Neural crest cell (in vitro differentiated cells): ENCODE results near the gene MRS2. TPM values are rescaled to one million over a fixed set of nuclear protein-coding genes. Genes with fewer than 3 reads are reported as not detected.

Source experiments
- DNase-seq: peaks from one replicate; pipeline ENCODE4 v3.0.0; 2021; ENCODE audit warnings: low read depth, mixed read lengths, low spot score
- H3K27ac Mint-ChIP-seq: one replicate; pipeline ENCODE4 v1.8.0; 2021; ENCODE audit warnings: mild to moderate bottlenecking, mixed read lengths; ENCODE audit not compliant: unreplicated experiment
- H3K27me3 Mint-ChIP-seq: 2 replicates; pipeline ENCODE4 v1.8.0; 2021; ENCODE audit warnings: low read depth, mild to moderate bottlenecking, mixed read lengths
- H3K36me3 Mint-ChIP-seq: 2 replicates; pipeline ENCODE4 v1.8.0; 2021; ENCODE audit warnings: low read depth, mild to moderate bottlenecking, mixed read lengths
- H3K4me1 Mint-ChIP-seq: 2 replicates; pipeline ENCODE4 v1.8.0; 2021; ENCODE audit warnings: mixed read lengths
- H3K4me3 Mint-ChIP-seq: one replicate; pipeline ENCODE4 v1.8.0; 2021; ENCODE audit warnings: mild to moderate bottlenecking, mixed read lengths
- H3K9me3 Mint-ChIP-seq: 2 replicates; pipeline ENCODE4 v1.8.0; 2021; ENCODE audit warnings: mixed read lengths
- long read RNA-seq: library from polyadenylated mRNA; unstranded; transcript quantifications from one replicate; pipeline ENCODE4 v2.0.0, GENCODE V29; 2020
- total RNA-seq: library from RNA; stranded (reverse); gene quantifications from 2 replicates; pipeline ENCODE4 v1.2.1, GENCODE V29; 2021
- TF ChIP-seq, protein P1 (sequence below): fragments of 200-600 bp; sonication (generic); conservative IDR thresholded peaks from 2 replicates; pipeline ENCODE4 v1.5.0; 2021; ENCODE audit warnings: antibody characterized with exemption, mild to moderate bottlenecking

Gene MRS2, protein sequence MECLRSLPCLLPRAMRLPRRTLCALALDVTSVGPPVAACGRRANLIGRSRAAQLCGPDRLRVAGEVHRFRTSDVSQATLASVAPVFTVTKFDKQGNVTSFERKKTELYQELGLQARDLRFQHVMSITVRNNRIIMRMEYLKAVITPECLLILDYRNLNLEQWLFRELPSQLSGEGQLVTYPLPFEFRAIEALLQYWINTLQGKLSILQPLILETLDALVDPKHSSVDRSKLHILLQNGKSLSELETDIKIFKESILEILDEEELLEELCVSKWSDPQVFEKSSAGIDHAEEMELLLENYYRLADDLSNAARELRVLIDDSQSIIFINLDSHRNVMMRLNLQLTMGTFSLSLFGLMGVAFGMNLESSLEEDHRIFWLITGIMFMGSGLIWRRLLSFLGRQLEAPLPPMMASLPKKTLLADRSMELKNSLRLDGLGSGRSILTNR
- total RNA-seq: 38.4 and 39.5 TPM in 2 replicates
- long read RNA-seq, transcript MRS2-202 (10 exons, 1,740 nt): minor isoform, 37 of 216 reads
- long read RNA-seq, transcript MRS2-203 (11 exons, 3,313 nt): major isoform, 138 of 216 reads
- long read RNA-seq, transcript MRS2-201 (9 exons, 3,821 nt): minor isoform, 7 of 216 reads
- long read RNA-seq, partial matches to known transcripts: 9 of 216 reads
- long read RNA-seq, other reads (novel, unspliced or antisense): 25 of 216 reads

DNA sequence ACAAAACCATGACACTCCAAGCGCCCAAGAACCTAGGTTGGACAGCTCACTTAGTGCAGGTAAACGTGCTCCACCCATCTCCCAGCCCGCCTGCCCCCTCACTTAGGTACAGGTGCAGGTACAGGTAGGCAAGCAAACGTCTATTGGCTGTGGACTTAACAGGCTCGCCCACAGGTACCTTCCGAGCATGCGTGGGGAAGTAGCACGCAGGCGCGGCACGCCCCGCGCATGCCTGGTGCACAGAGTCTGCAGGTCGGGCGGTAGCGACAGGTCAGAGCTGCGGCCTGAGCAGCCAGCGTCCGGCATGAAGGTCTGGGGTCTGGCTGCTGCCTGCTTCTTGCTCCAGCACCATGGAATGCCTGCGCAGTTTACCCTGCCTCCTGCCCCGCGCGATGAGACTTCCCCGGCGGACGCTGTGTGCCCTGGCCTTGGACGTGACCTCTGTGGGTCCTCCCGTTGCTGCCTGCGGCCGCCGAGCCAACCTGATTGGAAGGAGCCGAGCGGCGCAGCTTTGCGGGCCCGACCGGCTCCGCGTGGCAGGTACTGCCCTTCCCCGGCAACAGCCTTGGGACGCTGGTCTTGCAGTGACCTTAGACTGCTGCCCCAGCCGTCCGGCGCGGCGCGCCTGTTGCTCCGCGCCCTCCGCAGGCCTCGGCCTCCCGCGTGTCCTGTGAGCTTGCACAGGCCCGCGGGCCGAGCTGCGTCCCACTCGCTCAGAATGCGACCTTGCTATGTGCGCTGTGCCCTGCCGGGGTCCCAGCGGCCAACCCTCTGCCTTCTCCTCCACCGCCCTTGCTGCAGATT is at the start of gene MRS2:
Gene MRS2 (plus strand): TSS at position 240 of the 804 bp plus-strand sequence. CDS start 111 bp downstream, at position 351.
- H3K36me3 Mint-ChIP-seq: peaks cover 6% of the 10 kb centered on the region
- H3K4me1 Mint-ChIP-seq: peaks cover 27% of the 10 kb centered on the region
- peak within 1 kb of the TSS; percentile 44 for H3K27ac Mint-ChIP-seq
- H3K4me3 Mint-ChIP-seq: peak within 1 kb of the TSS; percentile 92
- TF ChIP-seq, protein P1, sequence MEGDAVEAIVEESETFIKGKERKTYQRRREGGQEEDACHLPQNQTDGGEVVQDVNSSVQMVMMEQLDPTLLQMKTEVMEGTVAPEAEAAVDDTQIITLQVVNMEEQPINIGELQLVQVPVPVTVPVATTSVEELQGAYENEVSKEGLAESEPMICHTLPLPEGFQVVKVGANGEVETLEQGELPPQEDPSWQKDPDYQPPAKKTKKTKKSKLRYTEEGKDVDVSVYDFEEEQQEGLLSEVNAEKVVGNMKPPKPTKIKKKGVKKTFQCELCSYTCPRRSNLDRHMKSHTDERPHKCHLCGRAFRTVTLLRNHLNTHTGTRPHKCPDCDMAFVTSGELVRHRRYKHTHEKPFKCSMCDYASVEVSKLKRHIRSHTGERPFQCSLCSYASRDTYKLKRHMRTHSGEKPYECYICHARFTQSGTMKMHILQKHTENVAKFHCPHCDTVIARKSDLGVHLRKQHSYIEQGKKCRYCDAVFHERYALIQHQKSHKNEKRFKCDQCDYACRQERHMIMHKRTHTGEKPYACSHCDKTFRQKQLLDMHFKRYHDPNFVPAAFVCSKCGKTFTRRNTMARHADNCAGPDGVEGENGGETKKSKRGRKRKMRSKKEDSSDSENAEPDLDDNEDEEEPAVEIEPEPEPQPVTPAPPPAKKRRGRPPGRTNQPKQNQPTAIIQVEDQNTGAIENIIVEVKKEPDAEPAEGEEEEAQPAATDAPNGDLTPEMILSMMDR: no peak
- peaks cover 24% of the 10 kb centered on the region for H3K27me3 Mint-ChIP-seq
- H3K9me3 Mint-ChIP-seq: peaks cover 2% of the 10 kb centered on the region
- peak; percentile 50 for DNase-seq

DNA sequence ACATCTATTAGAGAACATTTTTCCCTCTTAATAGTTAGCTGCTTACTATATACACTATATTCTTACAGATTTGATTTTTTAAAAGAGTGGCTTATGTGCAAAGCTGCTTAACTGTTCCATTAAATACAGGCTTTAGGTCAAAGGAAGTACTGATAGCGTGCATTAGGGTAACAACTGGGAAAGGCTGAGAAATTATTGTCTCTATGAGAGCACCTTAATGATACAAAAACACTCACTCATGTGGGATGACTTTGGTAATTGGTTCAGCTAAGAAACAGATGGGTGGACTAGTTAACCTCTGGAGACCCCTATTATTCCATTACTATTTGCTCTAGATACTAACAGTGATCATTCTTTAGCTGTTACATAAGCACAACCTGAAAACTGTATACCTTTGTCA is 48.9 kb upstream of the MRS2 start:
- H3K4me3 Mint-ChIP-seq: no peak overlapping the region
- H3K27me3 Mint-ChIP-seq: peaks cover 36% of the 10 kb centered on the region
- no peak overlapping the region for H3K27ac Mint-ChIP-seq

DNA sequence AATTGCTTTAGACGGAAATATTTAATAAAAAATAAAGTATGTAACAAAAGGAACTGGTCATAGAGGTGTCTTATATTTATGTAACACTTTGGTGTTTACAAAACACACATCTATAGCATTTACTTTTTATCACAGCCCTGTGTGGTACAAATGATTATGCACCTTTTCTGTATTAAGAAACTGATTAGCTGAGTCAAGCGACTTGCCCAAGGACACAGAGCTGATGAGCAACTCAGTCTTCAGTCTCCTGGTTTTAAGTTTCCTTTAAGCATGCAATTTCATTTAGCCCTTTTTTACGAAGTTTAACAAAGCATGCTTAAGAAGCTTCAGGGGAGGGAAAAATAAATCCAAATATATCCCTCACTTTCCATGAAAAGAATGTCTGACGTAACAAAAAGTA is 47.3 kb upstream of the MRS2 start:
- Mint-ChIP-seq H3K4me3 (no peak overlapping the region), H3K9me3 (no peaks in the 10 kb centered on the region)
- no peak for DNase-seq

More for the DNA sequence above, 48.9 kb upstream of the MRS2 start:
- H3K36me3 Mint-ChIP-seq: no peaks in the 10 kb centered on the region
- no peaks in the 10 kb centered on the region for H3K9me3 Mint-ChIP-seq
- TF ChIP-seq, protein P1: no peak
- no peak for DNase-seq
- H3K4me1 Mint-ChIP-seq: peaks cover 8% of the 10 kb centered on the region

DNA sequence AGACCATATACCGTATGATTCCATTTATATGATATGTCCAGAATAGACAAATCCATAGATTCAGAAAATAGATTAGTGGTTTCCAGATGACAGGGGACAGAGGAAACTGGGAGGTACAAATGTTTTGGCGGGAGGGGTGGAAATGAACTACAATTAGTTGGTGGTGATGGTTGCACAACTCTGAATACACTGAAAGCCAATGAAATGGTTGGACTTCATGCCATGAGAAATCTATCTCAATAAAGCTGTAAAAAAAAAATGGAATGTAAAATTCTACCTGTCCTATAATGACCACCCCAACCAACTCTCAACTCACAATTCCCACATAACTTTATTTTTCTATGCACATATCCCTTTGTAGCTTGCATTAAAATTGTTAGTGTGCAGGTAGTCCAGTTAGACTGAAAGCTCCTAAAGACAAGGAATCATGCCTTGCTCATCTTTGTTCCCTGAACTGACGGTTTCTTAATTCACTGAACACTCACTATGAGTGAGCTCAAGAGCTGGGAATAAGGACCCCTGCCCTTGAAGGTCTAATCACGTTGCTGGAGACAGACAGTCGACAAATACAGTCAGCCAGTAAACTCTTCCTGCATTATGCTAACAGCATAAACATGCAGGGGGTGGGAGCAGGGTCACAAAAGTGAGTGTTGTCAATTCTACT is 46.3 kb upstream of the MRS2 start:
- TF ChIP-seq, protein P1: no peak
- Mint-ChIP-seq H3K36me3 (no peaks in the 10 kb centered on the region), H3K9me3 (no peaks in the 10 kb centered on the region), H3K27ac (no peak overlapping the region), H3K4me1 (peaks cover 18% of the 10 kb centered on the region), H3K4me3 (no peak overlapping the region), H3K27me3 (peaks cover 45% of the 10 kb centered on the region)
- no peak for DNase-seq

More for the DNA sequence above, 47.3 kb upstream of the MRS2 start:
- Mint-ChIP-seq H3K4me1 (peaks cover 13% of the 10 kb centered on the region), H3K27ac (no peak overlapping the region), H3K36me3 (no peaks in the 10 kb centered on the region), H3K27me3 (peaks cover 43% of the 10 kb centered on the region)
- TF ChIP-seq, protein P1: no peak
